Stomach (tissue), 9 donors: ENCODE measurements around the gene SPDYE2B. TPM values are rescaled to one million over a fixed set of nuclear protein-coding genes. Genes with fewer than 3 reads are reported as not detected.
"Not testable (repeated sequence)": the region's sequence is repeated elsewhere in the genome, so short reads cannot be mapped to it uniquely, and the experiment has no call there.

Experiments
- DNase-seq, 2 donors: peaks; one replicate each; pipeline versions ENCODE4 v3.0.0 to v3.0.0-alpha.2; 2013 to 2019
- H3K27ac ChIP-seq, 5 donors: fragments of 200-600 bp in 4 of 5; sonication (generic) in 4 of 5; one replicate each; pipeline ENCODE4 v1.5.1; 2013 to 2019; ENCODE audit warnings: mild to moderate bottlenecking in 1 of 5, moderate library complexity in 1 of 5
- H3K27me3 ChIP-seq, 3 donors: fragments of 200-600 bp; sonication (generic); one replicate each; pipeline ENCODE4 v1.5.1; 2017 to 2019; ENCODE audit warnings: mixed run types in 1 of 3
- H3K36me3 ChIP-seq, 4 donors: fragments of 200-600 bp; sonication (generic); 1 replicate in 3 of 4; 2 replicates in 1 of 4; pipeline ENCODE4 v1.5.1; 2016 to 2019
- H3K4me1 ChIP-seq, 4 donors: fragments of 200-600 bp; sonication (generic); one replicate each; pipeline ENCODE4 v1.5.1; 2016 to 2019
- H3K4me3 ChIP-seq, 4 donors: fragments of 200-600 bp; sonication (generic) in 3 of 4; one replicate each; pipeline ENCODE4 v1.5.1; 2016 to 2019; ENCODE audit warnings: mild to moderate bottlenecking in 1 of 4
- H3K9me3 ChIP-seq, 4 donors: fragments of 200-600 bp; sonication (generic); one replicate each; pipeline ENCODE4 v1.5.1; 2016 to 2019
- WGBS, 5 donors: extraction: QIAGEN DNeasy Blood & Tissue Kit in 3 of 5; methylation state at CpG; one replicate each; pipeline versions ENCODE4 v1.1.5 to v1.1.7; 2013 to 2018; 5-methylcytosine and 5-hydroxymethylcytosine counted together
- intact Hi-C: fragments of 100-400 bp; cut with DNase I; formaldehyde crosslinking; loops from one replicate; pipeline ENCODE4 v1.15.1; 2023; ENCODE audit warnings: low total_unique reads
- polyA plus RNA-seq, 3 donors: library from polyadenylated mRNA; stranded (reverse); fragments of 200-250 nt; gene quantifications; one replicate each; pipeline ENCODE4 v1.2.3, GENCODE V29; 2013
- small RNA-seq, 4 donors: library from RNA; depleted of rRNA; stranded (forward); fragments of <200 nt; gene quantifications; one replicate each; pipeline ENCODE3, GENCODE V24; 2016
- total RNA-seq, 5 donors: library from RNA; depleted of rRNA; stranded (reverse); fragments of >200 nt; gene quantifications; one replicate each; pipeline versions ENCODE4 v1.1.0 to v1.2.3, GENCODE V29; 2014 to 2016
- donor health status: healthy with polysubstance abuse.
- donor health status: Bipolar disorder and iron deficiency.
- donor health status: healthy.

The SPDYE2B gene
- total and polyA plus RNA-seq, 8 donors: not detected

DNA sequence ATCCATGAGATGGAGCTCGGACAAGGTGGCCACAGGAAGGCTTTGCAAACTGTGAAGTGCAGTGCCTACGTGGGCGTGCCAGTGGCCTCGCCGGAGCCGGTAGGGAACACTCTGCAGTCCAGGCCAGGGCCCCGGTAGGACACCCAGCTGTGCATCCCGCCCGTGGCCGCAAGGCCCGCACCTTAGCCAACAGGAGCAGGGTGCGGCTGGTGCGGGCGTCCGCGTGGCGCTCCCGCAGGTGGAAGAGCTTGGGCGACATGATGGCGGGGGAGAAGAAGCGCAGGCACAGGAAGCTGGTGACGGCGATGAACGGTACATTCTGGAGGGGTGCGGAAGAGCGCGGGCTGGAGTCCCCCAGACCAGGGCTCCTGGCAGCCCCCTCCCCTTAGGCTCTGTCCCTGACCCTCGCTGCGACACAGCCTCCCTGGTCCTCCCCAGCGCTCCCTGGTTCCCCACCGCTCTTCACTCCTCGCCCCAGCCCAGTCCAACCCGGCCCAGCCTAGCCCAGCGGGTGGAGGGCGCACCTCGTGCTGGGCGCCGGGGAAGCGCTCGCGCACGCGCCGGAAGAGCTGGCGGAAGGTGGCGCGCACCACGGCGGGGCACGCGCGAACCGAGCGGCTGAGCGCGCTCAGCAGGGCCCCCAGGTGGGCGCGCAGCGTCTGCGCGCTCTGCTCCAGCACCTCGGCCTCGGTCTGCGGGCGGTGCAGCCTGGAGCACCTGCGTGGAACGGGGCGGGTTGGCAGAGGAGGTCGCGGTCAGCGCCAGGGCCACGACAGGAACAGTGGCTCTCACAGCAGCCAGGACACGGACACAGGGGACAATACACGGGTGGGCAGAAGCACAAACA, 39.5 kb downstream of the SPDYE2B start:
- Histone ChIP-seq H3K4me3 (peak overlapping the region in 1 of 4 donors; percentile 29), H3K27ac (peak overlapping the region in 1 of 5 donors; percentile 48)
- WGBS, 5 donors: 0 to 13% (median 10%) methylated on average over 2 to 16 of the region's 74 CpGs; no CpG with 5 or more reads in 1 of the 5 donors
- H3K36me3 ChIP-seq, H3K4me1 ChIP-seq, intact Hi-C loops, H3K9me3 ChIP-seq, H3K27me3 ChIP-seq: not testable (repeated sequence)
- peak in 1 of 2 donors; percentile 10 for DNase-seq

DNA sequence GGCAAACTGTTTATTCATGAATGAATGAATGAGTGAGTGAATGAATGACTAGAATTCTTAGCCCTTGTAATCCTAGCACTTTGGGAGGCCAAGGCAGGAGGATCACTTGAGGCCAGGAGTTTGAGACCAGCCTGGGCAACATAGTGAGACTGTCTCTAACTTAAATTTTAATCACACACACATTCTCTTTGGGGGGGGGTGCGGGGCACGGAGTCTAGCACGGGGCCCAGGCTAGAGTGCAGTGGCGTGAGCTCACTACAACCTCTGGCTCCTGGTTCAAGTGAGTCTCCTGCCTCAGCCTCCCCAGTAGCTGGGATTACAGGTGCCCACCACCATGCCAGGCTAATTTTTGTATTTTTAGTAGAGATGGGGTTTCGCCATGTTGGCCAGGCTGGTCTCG, 40.5 kb downstream of the SPDYE2B start:
- H3K27ac ChIP-seq, H3K4me3 ChIP-seq, DNase-seq, H3K27me3 ChIP-seq, H3K4me1 ChIP-seq, intact Hi-C loops, H3K9me3 ChIP-seq, H3K36me3 ChIP-seq: not testable (repeated sequence)
- WGBS, 5 donors: 87 to 93% (median 89%) methylated on average over 3 to 4 of the region's 6 CpGs; no CpG with 5 or more reads in 1 of the 5 donors

DNA sequence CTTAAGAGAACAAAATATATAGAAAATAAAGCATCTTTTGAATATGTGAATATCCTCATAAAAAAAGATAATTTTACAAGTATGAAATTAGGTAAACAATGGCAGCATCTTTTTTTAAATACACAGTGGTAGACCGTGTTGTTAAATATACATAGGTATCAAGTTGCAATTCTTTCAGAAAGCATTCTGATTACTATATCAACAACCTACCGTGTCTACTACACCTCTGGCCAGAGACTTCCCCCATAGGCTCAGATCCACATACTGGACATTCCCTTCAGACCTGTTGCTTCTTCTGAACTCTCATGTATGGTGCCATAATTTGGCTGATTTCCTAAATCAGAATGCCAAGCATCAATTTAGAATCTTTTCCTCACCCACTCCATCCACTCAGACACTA, 43.9 kb downstream of the SPDYE2B start:
- H3K9me3 ChIP-seq, H3K27ac ChIP-seq, H3K4me1 ChIP-seq, H3K27me3 ChIP-seq, H3K36me3 ChIP-seq, H3K4me3 ChIP-seq, intact Hi-C loops, DNase-seq: not testable (repeated sequence)
- WGBS, 5 donors: 25 to 39% (median 34%) methylated on average over 2 of the region's 2 CpGs

DNA sequence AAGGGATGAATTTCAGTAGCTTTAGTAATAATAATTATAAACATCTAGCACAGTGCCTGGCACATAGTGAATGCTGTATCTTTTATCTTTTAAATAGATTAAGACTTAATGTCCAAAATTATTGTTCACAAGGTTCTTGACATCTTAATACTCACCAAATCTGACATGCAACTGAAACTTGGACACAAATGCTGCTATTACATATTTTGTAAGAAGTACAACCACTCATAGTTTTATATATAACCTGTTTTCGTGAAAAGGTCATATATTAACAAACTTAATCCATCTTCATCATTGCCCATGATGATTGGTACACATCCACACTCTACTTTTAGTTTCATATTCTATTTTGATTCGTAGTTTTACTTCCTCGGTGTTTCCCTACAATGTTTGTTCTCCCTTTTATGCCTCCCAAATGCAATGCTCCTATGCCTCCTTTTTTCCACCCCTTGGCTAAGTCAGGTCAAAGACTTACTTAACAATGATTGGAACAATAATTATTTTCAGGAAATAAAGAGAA, 45.0 kb downstream of the SPDYE2B start:
- H3K9me3 ChIP-seq, H3K27me3 ChIP-seq, intact Hi-C loops: not testable (repeated sequence)

DNA sequence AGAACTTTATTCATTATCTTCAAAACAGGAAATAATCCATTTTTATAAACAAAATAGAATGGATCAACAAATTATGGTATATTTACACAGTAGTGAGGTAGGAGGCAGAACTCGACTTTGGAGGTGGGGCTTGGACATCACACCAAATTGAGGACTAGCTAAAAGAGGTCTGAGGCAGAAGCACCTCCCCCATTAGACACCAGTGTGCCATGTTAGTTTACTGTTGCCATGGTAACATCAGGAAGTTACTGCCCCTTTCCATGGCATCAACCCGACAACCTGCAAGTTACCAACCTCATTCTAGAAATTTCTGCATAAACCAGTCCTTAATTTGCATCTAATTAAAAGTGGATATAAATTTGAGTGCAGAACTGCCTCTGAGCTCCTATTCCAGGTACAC, 45.9 kb downstream of the SPDYE2B start:
- DNase-seq, H3K27me3 ChIP-seq, H3K9me3 ChIP-seq, H3K4me1 ChIP-seq, intact Hi-C loops, H3K4me3 ChIP-seq, H3K27ac ChIP-seq, H3K36me3 ChIP-seq: not testable (repeated sequence)
- 22 to 83% (median 38%) methylated on average over 1 of the region's 2 CpGs for WGBS, 5 donors

More for the DNA sequence above, 45.0 kb downstream of the SPDYE2B start:
- WGBS, 5 donors: 57 to 78% (median 69%) methylated on average over 1 to 2 of the region's 3 CpGs
- DNase-seq, H3K4me1 ChIP-seq, H3K27ac ChIP-seq, H3K4me3 ChIP-seq, H3K36me3 ChIP-seq: not testable (repeated sequence)

DNA sequence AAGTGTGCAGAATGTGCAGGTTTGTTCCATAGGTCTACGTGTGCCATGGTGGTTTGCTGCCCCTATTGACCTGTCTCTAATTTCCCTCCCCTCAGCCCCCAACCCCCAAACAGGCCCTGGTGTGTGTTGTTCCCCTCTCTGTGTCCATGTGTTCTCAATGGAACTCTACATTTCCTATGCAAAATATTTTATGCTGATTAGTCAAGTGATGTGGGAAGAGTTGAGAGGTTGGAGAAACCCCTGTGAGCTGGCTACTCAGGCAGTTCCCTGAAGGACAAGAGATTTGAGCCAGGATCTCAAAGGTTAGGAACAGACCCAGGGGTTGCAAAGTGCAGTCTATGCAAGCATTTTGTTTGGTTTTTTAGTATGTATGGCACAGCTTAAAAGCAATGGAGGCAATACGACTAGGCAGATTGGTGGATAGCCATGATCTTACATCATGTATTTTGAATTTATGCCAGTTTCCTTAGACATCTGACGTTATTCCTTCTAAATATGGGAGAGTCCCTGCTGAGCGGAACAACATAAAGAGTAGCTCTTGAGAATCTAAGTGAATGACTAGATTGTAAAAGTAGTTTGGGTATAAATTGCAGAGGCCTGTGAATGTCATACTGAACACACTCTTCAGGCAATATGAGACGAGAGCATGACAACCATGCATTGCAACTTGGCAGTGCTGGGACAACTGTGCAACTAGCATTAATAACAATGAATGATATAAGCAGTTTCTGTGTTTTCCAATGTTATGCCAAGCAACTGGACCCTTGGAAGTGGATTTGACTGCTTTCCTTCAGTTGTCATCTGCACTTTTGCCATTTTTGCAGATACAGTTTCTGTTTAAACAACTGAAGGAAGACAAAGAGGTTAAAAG, 47.8 kb downstream of the SPDYE2B start:
- DNase-seq, H3K36me3 ChIP-seq, H3K9me3 ChIP-seq, H3K27me3 ChIP-seq, H3K4me3 ChIP-seq, H3K4me1 ChIP-seq, intact Hi-C loops, H3K27ac ChIP-seq: not testable (repeated sequence)
- WGBS, 5 donors: 76 to 88% (median 83%) methylated on average over 4 to 5 of the region's 5 CpGs

DNA sequence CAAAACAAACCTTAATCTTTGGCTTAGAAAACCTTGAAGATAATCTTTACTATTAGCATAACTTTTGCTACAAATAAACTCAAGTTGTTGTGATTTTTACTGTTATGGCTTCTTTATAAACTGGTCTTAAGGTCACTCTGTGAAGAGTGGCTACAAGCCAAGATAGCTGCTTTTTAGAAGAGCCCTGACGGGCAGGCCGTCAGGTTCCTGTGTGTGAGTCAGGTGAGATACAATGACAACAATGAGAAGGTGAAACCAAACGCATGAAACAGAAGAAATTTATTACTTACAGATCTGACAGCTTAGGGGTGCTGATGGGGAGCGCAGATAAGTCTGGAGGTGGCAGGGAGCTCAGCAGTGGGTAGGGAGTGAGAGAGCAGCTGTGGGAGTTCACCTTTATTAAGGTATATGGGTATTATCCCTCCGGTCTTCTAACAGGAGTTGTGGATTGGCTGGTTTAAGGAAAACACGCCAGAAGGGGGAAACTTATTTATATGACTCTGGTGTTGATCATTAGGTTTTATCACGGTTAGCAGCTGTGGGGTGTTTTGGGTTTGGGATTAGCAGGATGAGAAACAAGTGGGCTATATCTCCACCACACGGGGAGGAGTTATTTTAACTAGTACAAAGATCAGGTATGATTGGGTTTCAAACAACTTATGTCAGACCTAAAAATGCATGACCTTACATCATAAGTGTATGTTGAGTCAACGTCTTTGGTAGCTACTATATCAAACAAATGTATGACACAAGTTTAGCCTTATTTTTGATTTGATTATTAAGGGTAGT, 49.0 kb downstream of the SPDYE2B start:
- 63 to 76% (median 69%) methylated on average over 9 of the region's 9 CpGs for WGBS, 5 donors

More for the DNA sequence above, 49.0 kb downstream of the SPDYE2B start:
- H3K36me3 ChIP-seq, H3K27ac ChIP-seq, DNase-seq, H3K4me1 ChIP-seq, H3K27me3 ChIP-seq, intact Hi-C loops, H3K9me3 ChIP-seq, H3K4me3 ChIP-seq: not testable (repeated sequence)

Small RNA genes within 50 kb of the gene (small RNA-seq; reads per million reads assigned to genes)
- gene AC105052.3 (0 reads per million in 4 donors), gene UPK3BL1 (0 reads per million in 4 donors)

Other genes starting within 250 kb of the SPDYE2B start
- gene ORAI2, start 216.7 kb upstream of the SPDYE2B start, total RNA-seq: 10 to 100 TPM in 1 of 5 donors, 1 to 10 TPM in 2, under 1 TPM in 1, not detected in 1; 0.58 to 44.3 (median 9.1) TPM
- 1 to 10 TPM; 1.9 to 8.0 (median 5.7) TPM for gene ORAI2, start 216.7 kb upstream of the SPDYE2B start, polyA plus RNA-seq
- 10 to 100 TPM in 1 of 5 donors, 1 to 10 TPM in 4; 1.2 to 27.4 (median 7.5) TPM for gene ALKBH4, start 185.5 kb upstream of the SPDYE2B start, total RNA-seq
- gene ALKBH4, start 185.5 kb upstream of the SPDYE2B start, polyA plus RNA-seq: 1 to 10 TPM; 8.7 to 9.5 (median 9.2) TPM
- 100 to 1,000 TPM in 1 of 5 donors, 10 to 100 TPM in 3, 1 to 10 TPM in 1; 4.5 to 238 (median 14.7) TPM for gene LRWD1, start 185.3 kb upstream of the SPDYE2B start, total RNA-seq
- gene LRWD1, start 185.3 kb upstream of the SPDYE2B start, polyA plus RNA-seq: 10 to 100 TPM in 2 of 3 donors, 1 to 10 TPM in 1; 9.1 to 12.7 (median 11.4) TPM
- 1 to 10 TPM; 1.2 to 8.1 (median 5.7) TPM for gene POLR2J, start 171.4 kb upstream of the SPDYE2B start, total RNA-seq
- 100 to 1,000 TPM; 100 to 152 (median 141) TPM for gene POLR2J, start 171.4 kb upstream of the SPDYE2B start, polyA plus RNA-seq
- gene RASA4B, start 132.5 kb upstream of the SPDYE2B start, total RNA-seq: 10 to 100 TPM in 4 of 5 donors, 1 to 10 TPM in 1; 8.6 to 28.6 (median 13.0) TPM
- gene RASA4B, start 132.5 kb upstream of the SPDYE2B start, polyA plus RNA-seq: 10 to 100 TPM in 2 of 3 donors, 1 to 10 TPM in 1; 9.3 to 35.9 (median 23.2) TPM
- gene UPK3BL2, start 106.6 kb upstream of the SPDYE2B start, total RNA-seq: 10 to 100 TPM in 3 of 5 donors, under 1 TPM in 1, not detected in 1; 0.89 to 37.3 (median 11.3) TPM
- 10 to 100 TPM in 1 of 3 donors, not detected in 2; 15.5 TPM for gene UPK3BL2, start 106.6 kb upstream of the SPDYE2B start, polyA plus RNA-seq
- not detected for gene SPDYE2, start 99.1 kb upstream of the SPDYE2B start, total RNA-seq
- not detected for gene SPDYE2, start 99.1 kb upstream of the SPDYE2B start, polyA plus RNA-seq
- 10 to 100 TPM; 13.8 to 84.3 (median 33.8) TPM for gene POLR2J3, start 77.7 kb upstream of the SPDYE2B start, total RNA-seq
- gene POLR2J3, start 77.7 kb upstream of the SPDYE2B start, polyA plus RNA-seq: 10 to 100 TPM in 2 of 3 donors, 1 to 10 TPM in 1; 6.9 to 40.8 (median 33.0) TPM
- 10 to 100 TPM in 4 of 5 donors, 1 to 10 TPM in 1; 7.6 to 57.2 (median 17.4) TPM for gene RASA4, start 33.6 kb upstream of the SPDYE2B start, total RNA-seq
- gene RASA4, start 33.6 kb upstream of the SPDYE2B start, polyA plus RNA-seq: 10 to 100 TPM; 11.5 to 17.4 (median 13.1) TPM
- 10 to 100 TPM in 3 of 5 donors, 1 to 10 TPM in 2; 5.5 to 28.3 (median 20.4) TPM for gene UPK3BL1, start 7.5 kb upstream of the SPDYE2B start, total RNA-seq
- 10 to 100 TPM; 20.2 to 80.7 (median 29.0) TPM for gene UPK3BL1, start 7.5 kb upstream of the SPDYE2B start, polyA plus RNA-seq
- gene POLR2J2, start 21.3 kb downstream of the SPDYE2B start, total RNA-seq: 10 to 100 TPM in 2 of 5 donors, 1 to 10 TPM in 2, not detected in 1; 1.3 to 17.4 (median 12.1) TPM
- gene POLR2J2, start 21.3 kb downstream of the SPDYE2B start, polyA plus RNA-seq: 1 to 10 TPM in 2 of 3 donors, under 1 TPM in 1; 0.46 to 1.8 (median 1.4) TPM
- 10 to 100 TPM in 4 of 5 donors, 1 to 10 TPM in 1; 6.7 to 35.0 (median 15.6) TPM for gene FAM185A, start 98.7 kb downstream of the SPDYE2B start, total RNA-seq
- 1 to 10 TPM; 5.3 to 5.7 (median 5.5) TPM for gene FAM185A, start 98.7 kb downstream of the SPDYE2B start, polyA plus RNA-seq